Aorta (tissue), 5 donors: ENCODE data around the gene NDUFV1. TPM values are rescaled to one million over a fixed set of nuclear protein-coding genes. Genes with fewer than 3 reads are reported as not detected.
A peak's percentile ranks its signal among the peaks of the same experiment; 100 is the strongest.
"Not testable (repeated sequence)": the region's sequence is repeated elsewhere in the genome, so short reads cannot be mapped to it uniquely, and the experiment has no call there.

Experiments used
- ATAC-seq: fragments of 200-7000 bp; cut with Tn5 transposase; one replicate; pipeline ENCODE4 v1.9.1; 2022; ENCODE audit warnings: moderate library complexity; ENCODE audit not compliant: low FRiP score
- DNase-seq, 2 donors: peaks; one replicate each; pipeline ENCODE4 v3.0.0-alpha.2; 2020
- H3K27ac ChIP-seq, 2 donors: one replicate each; pipeline ENCODE4 v1.5.1; 2013; ENCODE audit warnings: low read length in 2 of 2, mild to moderate bottlenecking in 2 of 2, moderate library complexity in 2 of 2, control low read depth in 1 of 2, inconsistent platforms in 1 of 2, low read depth in 1 of 2
- H3K27me3 ChIP-seq, 2 donors: one replicate each; pipeline ENCODE4 v1.6.1; 2013; ENCODE audit warnings: control low read depth in 1 of 2, low read length in 1 of 2, mild to moderate bottlenecking in 1 of 2, moderate library complexity in 1 of 2; ENCODE audit not compliant: insufficient read depth in 2 of 2, control insufficient read depth in 1 of 2
- H3K36me3 ChIP-seq, 2 donors: one replicate each; pipeline ENCODE4 v1.6.1; 2013; ENCODE audit warnings: control low read depth in 1 of 2, low read length in 1 of 2, mild to moderate bottlenecking in 1 of 2; ENCODE audit not compliant: insufficient read depth in 2 of 2, control insufficient read depth in 1 of 2
- H3K4me1 ChIP-seq, 2 donors: one replicate each; pipeline ENCODE4 v1.6.1; 2013; ENCODE audit warnings: low read length in 2 of 2, control low read depth in 1 of 2, mild to moderate bottlenecking in 1 of 2, moderate library complexity in 1 of 2; ENCODE audit not compliant: insufficient read depth in 2 of 2, control insufficient read depth in 1 of 2
- H3K4me3 ChIP-seq, 2 donors: one replicate each; pipeline ENCODE4 v1.5.1; 2013; ENCODE audit warnings: low read length in 2 of 2, control low read depth in 1 of 2, mild to moderate bottlenecking in 1 of 2
- H3K9me3 ChIP-seq: one replicate; pipeline ENCODE4 v1.6.1; 2013; ENCODE audit warnings: mild to moderate bottlenecking, low read length; ENCODE audit not compliant: control insufficient read depth
- WGBS, 2 donors: extraction: QIAGEN DNeasy Blood & Tissue Kit; methylation state at CpG; one replicate each; pipeline ENCODE4 v1.1.7; 2013; 5-methylcytosine and 5-hydroxymethylcytosine counted together
- intact Hi-C, 2 donors: fragments of 100-400 bp; cut with DNase I; formaldehyde crosslinking; loops; one replicate each; pipeline versions ENCODE4 v1.14.2 to v1.15.0; 2022
- polyA plus RNA-seq, 2 donors: library from polyadenylated mRNA; stranded (reverse); fragments of 200-250 nt; gene quantifications; one replicate each; pipeline ENCODE4 v1.2.3, GENCODE V29; 2013
- total RNA-seq, 2 donors: library from RNA; stranded (reverse); fragmentation: NEBNext Ultra II Directional; extraction: Animal tissue kit (Norgen Biotek cat#: 25700); gene quantifications; one replicate each; pipeline ENCODE4 v1.2.1, GENCODE V29; 2021
- donor health status: healthy with polysubstance abuse.
- donor health status: Bipolar disorder and iron deficiency.
- donor health status: DM: no; HTN: no; CAD: no.
- donor health status: DM: no; HTN: no; CAD: no.
- donor health status: DM: yes; HTN: yes; CAD: no.

Gene NDUFV1
- total and polyA plus RNA-seq, 4 donors, result 104 to 295 (median 118) TPM

- Histone ChIP-seq H3K4me1 (no peaks in the 10 kb centered on the region), H3K27me3 (no peaks in the 10 kb centered on the region), H3K27ac (peak overlapping the region in 1 of 2 donors; percentile 26), H3K36me3 (no peaks in the 10 kb centered on the region), H3K4me3 (no peak overlapping the region), H3K9me3 (no peaks in the 10 kb centered on the region)
- intact Hi-C loops, result no loop called here
- DNase-seq (no peak), ATAC-seq (no peak)
- WGBS, 2 donors, result 51% methylated on average over 3 of the region's 3 CpGs
Observed at GRCh38 chr11:67594480-67594879, 12.3 kb upstream of the NDUFV1 start.

GRCh38 chr11:67596753-67597300, 9.9 kb upstream of the NDUFV1 start:
- Histone ChIP-seq H3K27ac (no peak overlapping the region), H3K36me3 (no peaks in the 10 kb centered on the region), H3K4me3 (no peak overlapping the region), H3K27me3 (no peaks in the 10 kb centered on the region), H3K9me3 (no peaks in the 10 kb centered on the region), H3K4me1 (no peaks in the 10 kb centered on the region)
- DNase-seq (no peak), ATAC-seq (no peak)
- 86 to 94% methylated on average over 1 of the region's 1 CpG for WGBS, 2 donors
- intact Hi-C loops, result no loop called here

GRCh38 chr11:67597458-67597857, 9.3 kb upstream of the NDUFV1 start:
- WGBS, 2 donors, result no CpG with 5 or more reads among the region's 3 CpGs
- H3K27me3 ChIP-seq, H3K4me1 ChIP-seq, H3K27ac ChIP-seq, H3K36me3 ChIP-seq, intact Hi-C loops, H3K4me3 ChIP-seq, H3K9me3 ChIP-seq, DNase-seq, ATAC-seq: not testable (repeated sequence)

GRCh38 chr11:67597963-67598362, 8.8 kb upstream of the NDUFV1 start:
- H3K4me3 ChIP-seq, H3K36me3 ChIP-seq, intact Hi-C loops, H3K4me1 ChIP-seq, DNase-seq, H3K27ac ChIP-seq, H3K9me3 ChIP-seq, ATAC-seq, H3K27me3 ChIP-seq: not testable (repeated sequence)
- WGBS, 2 donors, result 94 to 95% methylated on average over 25 to 26 of the region's 26 CpGs

- WGBS, 2 donors, result 75% methylated on average over 1 of the region's 1 CpG
- ATAC-seq (no peak), DNase-seq (no peak)
- H3K36me3 ChIP-seq, result no peaks in the 10 kb centered on the region
- no peaks in the 10 kb centered on the region for H3K9me3 ChIP-seq
- no peak overlapping the region for H3K4me3 ChIP-seq
- intact Hi-C loops, result no loop called here
- no peaks in the 10 kb centered on the region for H3K4me1 ChIP-seq
- H3K27ac ChIP-seq, result no peak overlapping the region
- no peaks in the 10 kb centered on the region for H3K27me3 ChIP-seq
Observed at GRCh38 chr11:67599149-67599548, 7.6 kb upstream of the NDUFV1 start.

GRCh38 chr11:67600324-67601029, 6.3 kb upstream of the NDUFV1 start:
- Histone ChIP-seq H3K27me3 (no peaks in the 10 kb centered on the region), H3K27ac (no peak overlapping the region), H3K4me1 (no peaks in the 10 kb centered on the region), H3K36me3 (no peaks in the 10 kb centered on the region), H3K9me3 (no peaks in the 10 kb centered on the region), H3K4me3 (no peak overlapping the region)
- no peak for DNase-seq
- no peak for ATAC-seq
- intact Hi-C loops, result no loop called here
- WGBS, 2 donors, result 65 to 66% methylated on average over 7 of the region's 7 CpGs

GRCh38 chr11:67601098-67601497, 5.6 kb upstream of the NDUFV1 start:
- DNase-seq (no peak), ATAC-seq (no peak)
- WGBS, 2 donors, result 91 to 92% methylated on average over 7 of the region's 7 CpGs
- no peak overlapping the region for H3K27ac ChIP-seq
- H3K9me3 ChIP-seq, result no peaks in the 10 kb centered on the region
- intact Hi-C loops, result no loop called here
- no peak overlapping the region for H3K4me3 ChIP-seq
- no peaks in the 10 kb centered on the region for H3K36me3 ChIP-seq
- no peaks in the 10 kb centered on the region for H3K27me3 ChIP-seq
- no peaks in the 10 kb centered on the region for H3K4me1 ChIP-seq

- WGBS, 2 donors, result 75 to 82% methylated on average over 2 of the region's 4 CpGs
- H3K36me3 ChIP-seq, ATAC-seq, H3K4me1 ChIP-seq, H3K27ac ChIP-seq, H3K9me3 ChIP-seq, H3K4me3 ChIP-seq, H3K27me3 ChIP-seq, intact Hi-C loops, DNase-seq: not testable (repeated sequence)
Observed at GRCh38 chr11:67604119-67604518, 2.6 kb upstream of the NDUFV1 start.

GRCh38 chr11:67604815-67605214, 1.9 kb upstream of the NDUFV1 start:
- Histone ChIP-seq H3K4me1 (no peaks in the 10 kb centered on the region), H3K27ac (no peak overlapping the region), H3K9me3 (no peaks in the 10 kb centered on the region), H3K27me3 (no peaks in the 10 kb centered on the region), H3K4me3 (no peak overlapping the region), H3K36me3 (no peaks in the 10 kb centered on the region)
- intact Hi-C loops, result no loop called here
- ATAC-seq, result no peak
- WGBS, 2 donors, result 80 to 90% methylated on average over 2 of the region's 2 CpGs
- no peak for DNase-seq
